PC-3 (cell line): ENCODE measurements around the gene SGMS1.

ENCODE experiments used
- CTCF ChIP-seq: fragments of 300-600 bp; sonication (generic); conservative IDR thresholded peaks from 2 replicates; pipeline ENCODE4 v1.5.1; 2017; ENCODE audit warnings: antibody characterized with exemption, low read depth, mild to moderate bottlenecking, low read length
- EZH2 ChIP-seq: fragments of 300-600 bp; sonication (generic); IDR thresholded peaks from one replicate; pipeline ENCODE4 v1.6.1; 2017; ENCODE audit warnings: antibody characterized with exemption, mild to moderate bottlenecking, low read length; ENCODE audit not compliant: unreplicated experiment

GRCh38 chr10:50452603-50453002, 171.2 kb downstream of the SGMS1 start:
- no peak for TF ChIP-seq CTCF
- TF ChIP-seq EZH2: no peak
